HepG2 (cell line): ENCODE measurements around the gene CLK4. TPM values are rescaled to one million over a fixed set of nuclear protein-coding genes. Genes with fewer than 3 reads are reported as not detected.
A peak's percentile ranks its signal among the peaks of the same experiment; 100 is the strongest.

Experiments used
- ARID3A ChIP-seq: IDR thresholded peaks from 2 replicates; pipeline ENCODE4 v1.6.1; 2012; ENCODE audit warnings: low read depth, low read length, improper control_type of control experiment
- ATF3 ChIP-seq: sonication (generic); formaldehyde crosslinking; IDR thresholded peaks from 2 replicates; pipeline ENCODE4 v1.4.0; 2020; ENCODE audit warnings: missing genetic modification reagents
- E2F2 ChIP-seq: sonication (generic); formaldehyde crosslinking; IDR thresholded peaks from 2 replicates; pipeline ENCODE4 v1.4.0; 2020; ENCODE audit warnings: missing genetic modification reagents, borderline replicate concordance
- GTF2F1 ChIP-seq: fragments of 150-350 bp; IDR thresholded peaks from 2 replicates; pipeline ENCODE4 v1.6.1; 2014; ENCODE audit warnings: low read length
- KMT2A ChIP-seq: sonication (generic); formaldehyde crosslinking; IDR thresholded peaks from 2 replicates; pipeline ENCODE4 v1.4.0; 2020; ENCODE audit warnings: missing genetic modification reagents
- KMT2B ChIP-seq: IDR thresholded peaks from 2 replicates; pipeline ENCODE4 v1.6.1; 2016; ENCODE audit warnings: missing genetic modification reagents, missing compliant biosample characterization
- NFE2 ChIP-seq: sonication (generic); formaldehyde crosslinking; IDR thresholded peaks from 2 replicates; pipeline ENCODE4 v1.4.0; 2020; ENCODE audit warnings: missing genetic modification reagents
- STAG1 ChIP-seq: sonication (generic); formaldehyde crosslinking; IDR thresholded peaks from 2 replicates; pipeline ENCODE4 v1.4.0; 2020; ENCODE audit warnings: missing genetic modification reagents
- TFAP4 ChIP-seq: sonication (generic); IDR thresholded peaks from 2 replicates; pipeline ENCODE4 v1.6.1; 2016; ENCODE audit warnings: low read depth, borderline replicate concordance
- ZFP37 ChIP-seq: sonication (generic); formaldehyde crosslinking; IDR thresholded peaks from 2 replicates; pipeline ENCODE4 v1.4.0; 2020; ENCODE audit warnings: missing genetic modification reagents, borderline replicate concordance
- ZKSCAN1 ChIP-seq: fragments of 150-350 bp; IDR thresholded peaks from 2 replicates; pipeline ENCODE4 v1.6.1; 2014; ENCODE audit warnings: low read length
- ZNF18 ChIP-seq: sonication (generic); formaldehyde crosslinking; IDR thresholded peaks from 2 replicates; pipeline ENCODE4 v1.8.0; 2022; ENCODE audit warnings: mild to moderate bottlenecking, missing genetic modification reagents; ENCODE audit not compliant: insufficient replicate concordance
- ZNF333 ChIP-seq: sonication (generic); formaldehyde crosslinking; IDR thresholded peaks from 2 replicates; pipeline ENCODE4 v1.4.0; 2020; ENCODE audit warnings: mild to moderate bottlenecking, missing genetic modification reagents, borderline replicate concordance
- ZNF775 ChIP-seq: sonication (generic); formaldehyde crosslinking; IDR thresholded peaks from 2 replicates; pipeline ENCODE4 v1.4.0; 2020; ENCODE audit warnings: missing genetic modification reagents, mild to moderate bottlenecking, moderate library complexity, borderline replicate concordance
- ZXDC ChIP-seq: sonication (generic); formaldehyde crosslinking; IDR thresholded peaks from 2 replicates; pipeline ENCODE4 v1.5.0; 2020; ENCODE audit warnings: mild to moderate bottlenecking, missing genetic modification reagents
- polyA plus RNA-seq, 8 experiments: library from polyadenylated mRNA; depleted of rRNA in 3 of 8; stranded (reverse) in 7 of 8; unstranded in 1 of 8; fragments of >200 nt; fragmentation: Illumina TruSeq in 4 of 8; extraction: Trizol in 4 of 8; gene quantifications; 2 replicates each; pipeline versions ENCODE4 v1.2.1 to v1.2.3, GENCODE V29; 2011 to 2016; ENCODE audit warnings: low read depth in 4 of 8, missing spikeins in 1 of 8, mixed read lengths in 1 of 8; ENCODE audit not compliant: insufficient read depth in 1 of 8
- total RNA-seq, 5 experiments: library from RNA; depleted of rRNA; stranded (reverse); fragments of >200 nt; fragmentation: Illumina TruSeq; extraction: Trizol; gene quantifications; 2 replicates each; pipeline ENCODE4 v1.2.3, GENCODE V29; 2016; ENCODE audit warnings: low read depth in 1 of 5

The CLK4 gene
- total and polyA plus RNA-seq, 2 of the 13 experiments (the other 11 are each of a cell fraction or from before 2014, with no cell fraction given) = 17.7 to 18.4 TPM

GRCh38 chr5:178624631-178625546 is 2.0 kb downstream of the CLK4 start (continued):
- TF ChIP-seq ZXDC (CRISPR knock-in tag) (no peak), ZNF775 (0 out of 2 replicates have a peak, but pooled peaks have one; percentile 6), ZFP37 (no peak), KMT2A (CRISPR knock-in tag) (no peak), E2F2 (no peak), STAG1 (CRISPR knock-in tag) (no peak), ZNF18 (CRISPR knock-in tag) (no peak), ARID3A (no peak), ZKSCAN1 (no peak), TFAP4 (0 out of 2 replicates have a peak, but pooled peaks have one; percentile 5), KMT2B (no peak; the same call in 1 of the 2 replicates), GTF2F1 (no peak), ATF3 (no peak), ZNF333 (CRISPR knock-in tag) (no peak; the same call in 1 of the 2 replicates), NFE2 (CRISPR knock-in tag) (no peak)
